Ascending aorta (tissue), 2 donors: ENCODE measurements around the gene XIST. TPM values are rescaled to one million over a fixed set of nuclear protein-coding genes. Genes with fewer than 3 reads are reported as not detected.
"Not testable (repeated sequence)": the region's sequence is repeated elsewhere in the genome, so short reads cannot be mapped to it uniquely, and the experiment has no call there.

Experiments
- DNase-seq, 2 donors: peaks; one replicate each; pipeline ENCODE4 v3.0.0-alpha.2; 2019; ENCODE audit warnings: low spot score in 2 of 2
- H3K27ac ChIP-seq, 2 donors: fragments of 200-600 bp; sonication (generic); one replicate each; pipeline ENCODE4 v1.5.1; 2016 to 2017; ENCODE audit warnings: mild to moderate bottlenecking in 1 of 2
- H3K27me3 ChIP-seq: fragments of 200-600 bp; sonication (generic); one replicate; pipeline ENCODE4 v1.5.1; 2017
- H3K36me3 ChIP-seq, 2 donors: fragments of 200-600 bp; sonication (generic); one replicate each; pipeline ENCODE4 v1.5.1; 2016
- H3K4me1 ChIP-seq, 2 donors: fragments of 200-600 bp; sonication (generic); one replicate each; pipeline ENCODE4 v1.5.1; 2016 to 2017; ENCODE audit warnings: mild to moderate bottlenecking in 1 of 2
- H3K4me3 ChIP-seq, 2 donors: fragments of 200-600 bp; sonication (generic); one replicate each; pipeline ENCODE4 v1.5.1; 2016 to 2017; ENCODE audit warnings: mild to moderate bottlenecking in 1 of 2
- H3K9me3 ChIP-seq, 2 donors: fragments of 200-600 bp; sonication (generic); one replicate each; pipeline ENCODE4 v1.5.1; 2016
- CTCF ChIP-seq, 3 experiments: fragments of 200-600 bp in 2 of 3; fragments of 450-650 bp in 1 of 3; sonication (generic) in 2 of 3; IDR thresholded peaks; one replicate each; pipeline ENCODE4 v1.5.1; 2016 to 2019; ENCODE audit warnings: antibody characterized with exemption in 3 of 3, mild to moderate bottlenecking in 1 of 3, moderate library complexity in 1 of 3
- intact Hi-C: fragments of 100-400 bp; cut with DNase I; formaldehyde crosslinking; loops from one replicate; pipeline ENCODE4 v1.15.1; 2023
- total RNA-seq: library from RNA; depleted of rRNA; stranded (reverse); fragments of >200 nt; gene quantifications from one replicate; pipeline ENCODE4 v1.1.0, GENCODE V29; 2016

XIST gene
- total RNA-seq, 1 donor from 2014 or later: 271 TPM

GRCh38 chrX:73823473-73824004 is 29.0 kb downstream of the XIST start:
- intact Hi-C loops: no loop called here
- no peak overlapping the region for H3K27ac ChIP-seq
- H3K4me1 ChIP-seq: no peaks in the 10 kb centered on the region
- H3K27me3 ChIP-seq: no peaks in the 10 kb centered on the region
- no peaks in the 10 kb centered on the region for H3K9me3 ChIP-seq
- no peak overlapping the region for H3K4me3 ChIP-seq
- H3K36me3 ChIP-seq: peaks cover 13 to 37% of the 10 kb centered on the region in 2 donors
- TF ChIP-seq CTCF (IDR thresholded peaks at IDR 0.05): no peak
- no peak for DNase-seq

DNA sequence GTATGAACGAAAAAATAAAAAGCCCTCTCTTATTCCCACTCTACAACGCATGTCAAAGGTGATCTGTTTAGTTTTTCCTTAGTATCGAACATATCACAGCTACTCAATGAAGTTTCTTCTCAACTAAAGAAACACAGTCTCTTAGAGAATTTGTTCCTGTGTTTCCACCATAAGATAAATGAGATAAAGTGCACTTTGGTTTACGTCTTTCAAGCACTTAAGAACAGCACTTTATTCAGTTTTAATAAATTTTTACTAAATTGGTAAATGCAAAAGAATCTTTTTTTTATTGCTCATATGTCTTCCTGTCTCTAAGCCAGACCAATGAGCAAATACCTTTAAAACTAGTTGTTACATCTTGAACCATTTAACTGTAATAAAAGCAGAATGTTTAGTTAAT is 29.7 kb downstream of the XIST start:
- no peak overlapping the region for H3K27ac ChIP-seq
- H3K36me3 ChIP-seq: peaks cover 8 to 30% of the 10 kb centered on the region in 2 donors
- no peak overlapping the region for H3K4me3 ChIP-seq
- no peaks in the 10 kb centered on the region for H3K27me3 ChIP-seq
- H3K9me3 ChIP-seq: no peaks in the 10 kb centered on the region
- intact Hi-C loops: no loop called here
- TF ChIP-seq CTCF (IDR thresholded peaks at IDR 0.05): no peak
- no peaks in the 10 kb centered on the region for H3K4me1 ChIP-seq
- no peak for DNase-seq

DNA sequence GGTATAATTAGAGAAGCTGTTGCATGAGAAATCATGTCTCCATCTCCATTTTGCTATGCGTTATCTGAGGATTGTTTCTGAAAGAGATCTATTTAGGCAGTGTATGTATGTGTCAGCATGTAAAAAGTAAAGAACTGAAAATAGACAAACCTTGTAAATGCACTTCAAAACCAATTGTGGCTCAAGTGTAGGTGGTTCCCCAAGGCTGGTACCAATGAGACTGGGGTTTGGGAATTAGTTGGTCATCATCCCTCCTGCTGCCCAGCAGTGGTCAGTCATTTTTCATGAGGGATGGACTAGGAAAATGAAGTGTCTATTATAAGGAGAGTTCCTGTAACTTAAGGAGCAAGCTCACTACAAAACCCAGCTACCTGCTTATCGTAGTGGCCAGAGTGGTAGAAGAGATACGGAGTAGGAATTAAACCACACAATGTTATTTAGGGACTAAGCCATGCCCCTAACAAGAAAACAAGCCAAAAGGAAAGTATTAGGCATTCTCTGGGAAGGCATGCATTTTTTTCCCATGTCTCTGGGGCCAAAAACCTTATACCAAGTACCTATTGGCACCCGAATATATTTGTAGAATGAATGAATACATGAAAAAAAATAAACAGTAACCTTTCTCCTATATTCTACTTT is 30.5 kb downstream of the XIST start:
- Histone ChIP-seq H3K36me3 (peaks cover 8 to 23% of the 10 kb centered on the region in 2 donors), H3K4me1 (no peaks in the 10 kb centered on the region), H3K27ac (no peak overlapping the region), H3K4me3 (no peak overlapping the region), H3K9me3 (no peaks in the 10 kb centered on the region), H3K27me3 (no peaks in the 10 kb centered on the region)
- TF ChIP-seq CTCF (IDR thresholded peaks at IDR 0.05): no peak
- intact Hi-C loops: no loop called here
- DNase-seq: no peak

GRCh38 chrX:73819864-73820558 is 32.5 kb downstream of the XIST start:
- H3K36me3 ChIP-seq, H3K9me3 ChIP-seq, H3K27me3 ChIP-seq, intact Hi-C loops, H3K4me1 ChIP-seq, DNase-seq, H3K27ac ChIP-seq, H3K4me3 ChIP-seq: not testable (repeated sequence)

DNA sequence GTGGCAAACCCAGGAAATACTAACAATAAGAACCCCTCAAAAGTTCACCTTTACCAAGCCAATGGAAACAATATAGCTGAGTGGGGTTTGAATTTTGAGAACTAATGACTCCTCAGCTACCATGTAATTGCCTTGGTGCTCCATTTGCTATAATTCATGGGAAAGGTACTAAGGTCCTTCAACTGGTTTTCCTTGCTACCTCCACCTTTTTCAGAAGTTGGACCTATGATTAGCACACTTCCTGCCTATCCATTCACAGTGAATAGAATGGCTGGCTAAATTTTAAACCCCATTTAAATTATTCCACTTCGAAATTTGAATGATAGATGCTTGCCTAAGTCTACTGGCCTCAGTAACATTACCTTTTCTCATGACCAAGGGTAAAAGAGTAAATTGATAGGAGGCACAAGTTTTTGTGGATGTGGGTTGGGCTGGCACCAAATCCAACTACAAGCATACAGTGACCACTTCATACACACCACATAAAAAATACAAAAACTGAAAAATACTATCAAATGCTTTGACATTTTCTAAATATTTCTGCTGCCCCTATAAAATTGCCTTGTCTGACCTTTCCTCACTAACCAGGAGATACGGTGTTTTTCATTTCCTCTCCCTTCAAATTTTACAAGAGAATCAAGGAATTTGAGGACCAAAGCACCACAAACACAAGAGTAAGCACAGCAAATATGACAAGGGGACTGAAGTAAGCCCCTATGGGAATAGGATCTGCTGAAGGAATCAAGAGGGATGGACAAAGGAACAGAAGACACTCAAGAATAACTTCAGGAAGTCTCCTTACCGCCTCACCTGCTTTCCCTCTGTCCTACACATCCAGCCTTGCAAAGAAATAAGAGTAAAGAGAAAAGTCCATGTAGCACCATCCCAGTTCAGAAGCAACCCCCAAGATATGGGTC is 34.1 kb downstream of the XIST start:
- no peak for TF ChIP-seq CTCF (IDR thresholded peaks at IDR 0.05)
- H3K9me3 ChIP-seq: no peaks in the 10 kb centered on the region
- no peak for DNase-seq
- H3K27ac ChIP-seq: no peak overlapping the region
- H3K27me3 ChIP-seq: no peaks in the 10 kb centered on the region
- no peak overlapping the region for H3K4me3 ChIP-seq
- no peaks in the 10 kb centered on the region for H3K36me3 ChIP-seq
- intact Hi-C loops: no loop called here
- no peaks in the 10 kb centered on the region for H3K4me1 ChIP-seq
